ENCODE measurements around the gene LCN10. TPM values are rescaled to one million over a fixed set of nuclear protein-coding genes. Genes with fewer than 3 reads are reported as not detected.
A peak's percentile ranks its signal among the peaks of the same experiment; 100 is the strongest.

The LCN10 gene
- total and polyA plus RNA-seq, 2 of the 13 experiments (the other 11 are each of a cell fraction or from before 2014, with no cell fraction given): 0.53 to 0.61 TPM

GRCh38 chr9:136740971-136741882 is 1.5 kb downstream of the LCN10 start (continued):
- TF ChIP-seq ZNF761 (CRISPR knock-in tag; conservative IDR thresholded peaks at IDR 0.05): no peak
- no peak for TF ChIP-seq KAT2B (IDR thresholded peaks at IDR 0.05; ENCODE audit: borderline replicate concordance, low read depth, low read length)
- TF ChIP-seq TRIM24 (CRISPR knock-in tag; IDR thresholded peaks at IDR 0.05): no peak
- no peak for TF ChIP-seq CBFB (CRISPR knock-in tag; IDR thresholded peaks at IDR 0.05)
- no peak for TF ChIP-seq THRA (CRISPR knock-in tag; IDR thresholded peaks at IDR 0.05; ENCODE audit: borderline replicate concordance)
- TF ChIP-seq MBD4 (IDR thresholded peaks at IDR 0.05; ENCODE audit: borderline replicate concordance, low read length): no peak
- TF ChIP-seq SMARCE1 (IDR thresholded peaks at IDR 0.05; ENCODE audit: borderline replicate concordance): no peak
- TF ChIP-seq TOPORS (CRISPR knock-in tag; IDR thresholded peaks at IDR 0.05): no peak
- 0 out of 2 replicates have a peak, but pooled peaks have one; percentile 39 for TF ChIP-seq TERF1 (CRISPR knock-in tag; IDR thresholded peaks at IDR 0.05)
- TF ChIP-seq ATF7-NPFF (CRISPR knock-in tag; IDR thresholded peaks at IDR 0.05; ENCODE audit: low read depth): no peak
- no peak for TF ChIP-seq CREB1 (IDR thresholded peaks at IDR 0.05)
- no peak for TF ChIP-seq CREB1 (CRISPR knock-in tag; IDR thresholded peaks at IDR 0.05)
- TF ChIP-seq IKZF5 (CRISPR knock-in tag; IDR thresholded peaks at IDR 0.05): no peak
- TF ChIP-seq RNF219 (CRISPR knock-in tag; IDR thresholded peaks at IDR 0.05): no peak
- TF ChIP-seq YEATS4 (CRISPR knock-in tag; IDR thresholded peaks at IDR 0.05; ENCODE audit: borderline replicate concordance): peak; percentile 42; the same call in 1 of the 2 replicates
- TF ChIP-seq ZNF510 (CRISPR knock-in tag; IDR thresholded peaks at IDR 0.05; ENCODE audit: low read depth): no peak
- 0 out of 2 replicates have a peak, but pooled peaks have one; percentile 51 for TF ChIP-seq ZFP41 (CRISPR knock-in tag; IDR thresholded peaks at IDR 0.05; ENCODE audit: borderline replicate concordance)
- TF ChIP-seq AKNA (CRISPR knock-in tag; IDR thresholded peaks at IDR 0.05; ENCODE audit: borderline replicate concordance): no peak
